PC-3 (cell line): ENCODE results near the gene FXR2. TPM values are rescaled to one million over a fixed set of nuclear protein-coding genes. Genes with fewer than 3 reads are reported as not detected.

Experiments
- ATAC-seq: fragments of 200-7000 bp; cut with Tn5 transposase; 2 replicates; pipeline ENCODE4 v1.9.1; 2020; ENCODE audit warnings: mild to moderate bottlenecking, moderate library complexity
- BruUV-seq: library from RNA; stranded (reverse); fragments of 400-500 nt; replicated peaks from 2 replicates; lab custom pipeline; 2021; lab: Mats Ljungman, UMichigan
- CTCF ChIA-PET: fragments of 300-600 bp; sonication (Branson Sonifier 250); formaldehyde crosslinking; loops from one replicate; lab custom pipeline; 2022; ENCODE audit warnings: antibody characterized with exemption; lab: Charles Lee
- POLR2A ChIA-PET: fragments of 300-600 bp; sonication (Branson Sonifier 250); formaldehyde crosslinking; loops from one replicate; lab custom pipeline; 2022; ENCODE audit warnings: antibody characterized with exemption; ENCODE audit not compliant: unreplicated experiment; lab: Charles Lee
- DNase-seq: peaks from one replicate; pipeline ENCODE4 v3.0.0-alpha.2; 2015
- H2AFZ ChIP-seq: fragments of 300-600 bp; sonication (generic); 2 replicates; pipeline ENCODE4 v1.6.0; 2016; ENCODE audit warnings: antibody characterized with exemption, low read length
- H3F3A ChIP-seq: fragments of 300-600 bp; sonication (generic); one replicate; pipeline ENCODE4 v1.6.0; 2017; ENCODE audit warnings: antibody characterized with exemption, low read length, control low read depth, mild to moderate bottlenecking; ENCODE audit not compliant: unreplicated experiment
- H3K27ac ChIP-seq: fragments of 300-600 bp; sonication (generic); 2 replicates; pipeline ENCODE4 v1.5.1; 2016; ENCODE audit warnings: mild to moderate bottlenecking, low read length
- H3K27me3 ChIP-seq: fragments of 300-600 bp; sonication (generic); 2 replicates; pipeline ENCODE4 v1.6.1; 2016; ENCODE audit warnings: low read length, mixed read lengths
- H3K36me3 ChIP-seq: fragments of 300-600 bp; sonication (generic); 2 replicates; pipeline ENCODE4 v1.6.1; 2016; ENCODE audit warnings: low read depth, mixed run types, low read length, mixed read lengths
- H3K4me1 ChIP-seq: fragments of 300-600 bp; sonication (generic); 2 replicates; pipeline ENCODE4 v1.5.1; 2016; ENCODE audit warnings: low read length; ENCODE audit not compliant: insufficient read depth
- H3K4me2 ChIP-seq: fragments of 300-600 bp; sonication (generic); 2 replicates; pipeline ENCODE4 v1.6.0; 2016; ENCODE audit warnings: low read length
- H3K4me3 ChIP-seq: fragments of 300-600 bp; sonication (generic); 2 replicates; pipeline ENCODE4 v1.5.1; 2016; ENCODE audit warnings: mild to moderate bottlenecking, low read length, mixed read lengths
- H3K79me2 ChIP-seq: fragments of 300-600 bp; sonication (generic); 2 replicates; pipeline ENCODE4 v1.6.1; 2017; ENCODE audit warnings: low read length, mixed read lengths
- H3K9ac ChIP-seq: fragments of 300-600 bp; sonication (generic); 2 replicates; pipeline ENCODE4 v1.6.0; 2016; ENCODE audit warnings: mild to moderate bottlenecking, low read length
- H3K9me2 ChIP-seq: fragments of 300-600 bp; sonication (generic); replicated peaks from 2 replicates; pipeline ENCODE4 v1.6.1; 2016; ENCODE audit warnings: mixed run types, low read length, mixed read lengths
- H3K9me3 ChIP-seq: fragments of 300-600 bp; sonication (generic); 2 replicates; pipeline ENCODE4 v1.6.1; 2016; ENCODE audit warnings: low read length, mixed read lengths
- H4K20me1 ChIP-seq: fragments of 300-600 bp; sonication (generic); 2 replicates; pipeline ENCODE4 v1.6.1; 2016; ENCODE audit warnings: low read length, mixed read lengths
- EZH2 ChIP-seq: fragments of 300-600 bp; sonication (generic); IDR thresholded peaks from one replicate; pipeline ENCODE4 v1.6.1; 2017; ENCODE audit warnings: antibody characterized with exemption, mild to moderate bottlenecking, low read length; ENCODE audit not compliant: unreplicated experiment
- EZH2phosphoT487 ChIP-seq: fragments of 300-600 bp; sonication (generic); IDR thresholded peaks from 2 replicates; pipeline ENCODE4 v1.6.1; 2018; ENCODE audit warnings: mild to moderate bottlenecking, antibody characterized with exemption, low read length, borderline replicate concordance
- intact Hi-C: fragments of 100-400 bp; cut with micrococcal nuclease; formaldehyde crosslinking; loops from 2 replicates; pipeline ENCODE4 v1.9.0; 2023
- total RNA-seq: library from RNA; depleted of rRNA; stranded (reverse); fragments of >200 nt; gene quantifications from 2 replicates; pipeline ENCODE4 v1.2.3, GENCODE V29; 2014
- TF ChIP-seq, protein P1 (sequence below): fragments of 300-600 bp; sonication (generic); conservative IDR thresholded peaks from 2 replicates; pipeline ENCODE4 v1.5.1; 2017; ENCODE audit warnings: antibody characterized with exemption, low read depth, mild to moderate bottlenecking, low read length

The FXR2 gene
- total RNA-seq, 1 experiment from 2014 or later: 51.4 TPM

DNA sequence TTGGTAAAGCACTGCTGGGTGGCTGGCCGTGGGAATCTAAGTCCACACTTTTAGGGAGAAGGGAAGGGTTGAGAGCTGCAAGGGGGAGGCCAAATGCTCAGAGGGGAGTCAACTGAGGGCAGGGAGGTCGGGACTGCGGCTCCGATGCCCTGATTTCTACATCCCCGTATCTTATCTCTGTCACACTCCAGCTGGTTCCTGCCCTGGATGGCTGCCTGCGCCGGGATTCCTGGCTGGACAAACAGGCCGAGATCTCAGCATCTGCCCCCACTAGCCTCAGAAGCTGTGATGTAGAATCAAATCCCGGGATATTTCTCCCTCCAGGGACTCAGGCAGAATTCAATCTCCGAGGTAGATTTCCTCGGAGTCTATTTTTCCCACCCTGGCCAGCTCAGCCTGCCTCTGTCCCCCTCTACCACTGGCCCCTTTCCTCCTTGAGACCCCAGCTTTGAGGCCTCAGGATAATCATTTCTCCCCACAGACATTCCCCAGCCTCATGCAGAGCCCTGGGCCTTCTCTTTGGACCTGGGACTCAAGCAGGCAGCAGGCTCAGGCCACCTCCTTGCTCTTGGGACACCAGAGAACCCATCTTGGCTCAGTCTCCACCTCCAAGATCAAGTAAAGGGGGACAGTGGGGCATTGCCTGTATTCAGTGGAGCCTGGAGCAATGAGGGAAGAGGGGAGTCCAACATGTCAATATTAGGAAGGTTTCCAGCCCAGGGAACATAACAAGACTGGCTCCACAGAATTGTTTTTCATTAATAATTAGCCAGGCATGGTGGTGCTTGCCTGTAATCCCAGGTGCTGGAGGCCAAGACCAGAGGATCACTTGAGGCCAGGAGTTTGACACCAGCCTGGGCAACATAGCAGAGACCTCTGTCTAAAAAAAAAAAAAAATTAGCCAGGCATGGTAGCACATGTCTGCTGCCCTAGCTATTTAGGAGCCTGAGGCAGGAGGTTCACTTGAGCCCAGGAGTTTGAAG lies 17.0 kb upstream of the FXR2 start:
- TF ChIP-seq EZH2phosphoT487: no peak
- TF ChIP-seq, protein P1, sequence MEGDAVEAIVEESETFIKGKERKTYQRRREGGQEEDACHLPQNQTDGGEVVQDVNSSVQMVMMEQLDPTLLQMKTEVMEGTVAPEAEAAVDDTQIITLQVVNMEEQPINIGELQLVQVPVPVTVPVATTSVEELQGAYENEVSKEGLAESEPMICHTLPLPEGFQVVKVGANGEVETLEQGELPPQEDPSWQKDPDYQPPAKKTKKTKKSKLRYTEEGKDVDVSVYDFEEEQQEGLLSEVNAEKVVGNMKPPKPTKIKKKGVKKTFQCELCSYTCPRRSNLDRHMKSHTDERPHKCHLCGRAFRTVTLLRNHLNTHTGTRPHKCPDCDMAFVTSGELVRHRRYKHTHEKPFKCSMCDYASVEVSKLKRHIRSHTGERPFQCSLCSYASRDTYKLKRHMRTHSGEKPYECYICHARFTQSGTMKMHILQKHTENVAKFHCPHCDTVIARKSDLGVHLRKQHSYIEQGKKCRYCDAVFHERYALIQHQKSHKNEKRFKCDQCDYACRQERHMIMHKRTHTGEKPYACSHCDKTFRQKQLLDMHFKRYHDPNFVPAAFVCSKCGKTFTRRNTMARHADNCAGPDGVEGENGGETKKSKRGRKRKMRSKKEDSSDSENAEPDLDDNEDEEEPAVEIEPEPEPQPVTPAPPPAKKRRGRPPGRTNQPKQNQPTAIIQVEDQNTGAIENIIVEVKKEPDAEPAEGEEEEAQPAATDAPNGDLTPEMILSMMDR: no peak
- no peak for TF ChIP-seq EZH2
- DNase-seq (no peak), ATAC-seq (no peak)
- ChIA-PET CTCF (interaction anchor here (0.6 to 1.9 kb wide), 4 partner anchors 16 to 57 kb away, joined by 6 to 8 read pairs (median 6); partner anchors contain the start of gene WRAP53), POLR2A (no interaction called here)
- no peaks in the 10 kb centered on the region for H3K4me1 ChIP-seq
- H3K9me3 ChIP-seq: no peaks in the 10 kb centered on the region
- H3F3A ChIP-seq: no peaks in the 10 kb centered on the region
- H4K20me1 ChIP-seq: no peaks in the 10 kb centered on the region
- H3K79me2 ChIP-seq: peaks cover 8% of the 10 kb centered on the region
- no peak overlapping the region for H3K9ac ChIP-seq
- H3K4me3 ChIP-seq: no peak overlapping the region
- no peak overlapping the region for H2AFZ ChIP-seq
- H3K4me2 ChIP-seq: no peak overlapping the region
- intact Hi-C loops: loop anchor here (5.0 kb wide), 1 partner anchor 56 kb away; the partner anchor contains the start of genes TP53 and WRAP53
- H3K36me3 ChIP-seq: no peaks in the 10 kb centered on the region
- H3K27ac ChIP-seq: no peak overlapping the region
- no TSS peak for BruUV-seq
- no peaks in the 10 kb centered on the region for H3K9me2 ChIP-seq
- H3K27me3 ChIP-seq: no peaks in the 10 kb centered on the region

DNA sequence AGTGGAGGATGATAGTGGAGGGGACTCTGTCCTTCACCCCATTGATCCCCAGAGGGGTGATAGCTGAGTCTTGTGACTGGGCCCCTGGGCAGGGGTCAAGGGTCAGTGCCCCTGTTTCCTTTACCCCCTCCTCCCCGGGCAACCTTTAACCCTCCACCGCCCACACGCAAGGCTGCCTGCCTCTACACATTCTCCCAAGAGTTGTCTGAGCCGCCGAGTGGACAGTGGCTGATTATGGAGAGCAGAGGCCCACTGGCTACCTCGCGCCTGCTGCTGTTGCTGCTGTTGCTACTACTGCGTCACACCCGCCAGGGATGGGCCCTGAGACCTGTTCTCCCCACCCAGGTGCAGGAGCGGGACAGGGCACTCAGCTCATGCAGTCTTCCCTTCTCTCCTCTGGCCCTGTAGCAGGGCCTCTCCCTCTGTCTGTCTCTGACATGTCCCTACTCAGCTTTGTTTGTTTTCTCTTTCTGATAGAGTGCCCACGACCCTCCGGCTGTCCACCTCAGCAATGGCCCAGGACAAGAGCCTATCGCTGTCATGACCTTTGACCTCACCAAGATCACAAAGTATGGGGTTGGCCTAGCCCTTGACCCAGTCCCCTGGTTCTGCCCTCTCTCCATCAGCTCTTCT lies 15.4 kb upstream of the FXR2 start, which contains the start of gene SHBG:
SHBG (plus strand) TSS at position 197 of the 633 bp plus-strand sequence; CDS start at position 235, 38 bp downstream.
- Histone ChIP-seq H3K36me3 (no peaks in the 10 kb centered on the region), H2AFZ (no peak within 1 kb of the TSS), H3K9me3 (no peaks in the 10 kb centered on the region), H3K4me1 (no peaks in the 10 kb centered on the region), H3K9ac (no peak within 1 kb of the TSS), H3K4me2 (no peak within 1 kb of the TSS), H3K79me2 (peaks cover 13% of the 10 kb centered on the region), H3K27me3 (no peaks in the 10 kb centered on the region), H3K4me3 (no peak within 1 kb of the TSS), H3K9me2 (no peaks in the 10 kb centered on the region), H3K27ac (no peak within 1 kb of the TSS), H3F3A (no peaks in the 10 kb centered on the region), H4K20me1 (no peaks in the 10 kb centered on the region)
- CTCF ChIA-PET: no interaction called here
- POLR2A ChIA-PET: no interaction called here
- no TSS peak for BruUV-seq
- ATAC-seq (no peak), DNase-seq (no peak)
- TF ChIP-seq, protein P1: no peak
- TF ChIP-seq EZH2phosphoT487: no peak
- no peak for TF ChIP-seq EZH2
- intact Hi-C loops: loop anchor here (5.0 kb wide), 1 partner anchor 57 kb away; the partner anchor contains the start of genes TP53 and WRAP53
